ENCODE measurements around the gene KRT5.

GRCh38 chr12:52501490-52501889 lies 18.7 kb downstream of the KRT5 start:
- no peak for TF ChIP-seq EP300 (IDR thresholded peaks at IDR 0.05)
- no peak for TF ChIP-seq CTCF (IDR thresholded peaks at IDR 0.05)
- TF ChIP-seq POLR2A (IDR thresholded peaks at IDR 0.05): no peak

Measured in suprapubic skin (tissue), 3 donors.